HT-29 (cell line): ENCODE measurements around the gene PTMA. TPM values are rescaled to one million over a fixed set of nuclear protein-coding genes. Genes with fewer than 3 reads are reported as not detected.
"Not testable (repeated sequence)": the region's sequence is repeated elsewhere in the genome, so short reads cannot be mapped to it uniquely, and the experiment has no call there.

ENCODE experiments used
- DNase-seq: peaks from one replicate; pipeline ENCODE4 v3.0.0-alpha.2; 2015; ENCODE audit warnings: low spot score
- small RNA-seq: library from RNA; depleted of rRNA; stranded (forward); fragments of <200 nt; gene quantifications from one replicate; pipeline ENCODE3, GENCODE V24; 2014
- total RNA-seq: library from RNA; depleted of rRNA; stranded (reverse); fragments of >200 nt; shearing (Covaris generic); gene quantifications from 2 replicates; pipeline ENCODE4 v1.2.3, GENCODE V29; 2014; rRNA removed

The PTMA gene
- total RNA-seq, 1 experiment from 2014 or later: 1,191 TPM

- not testable (repeated sequence) for DNase-seq
Observed at GRCh38 chr2:231749016-231749415, 40.7 kb downstream of the PTMA start.

DNA sequence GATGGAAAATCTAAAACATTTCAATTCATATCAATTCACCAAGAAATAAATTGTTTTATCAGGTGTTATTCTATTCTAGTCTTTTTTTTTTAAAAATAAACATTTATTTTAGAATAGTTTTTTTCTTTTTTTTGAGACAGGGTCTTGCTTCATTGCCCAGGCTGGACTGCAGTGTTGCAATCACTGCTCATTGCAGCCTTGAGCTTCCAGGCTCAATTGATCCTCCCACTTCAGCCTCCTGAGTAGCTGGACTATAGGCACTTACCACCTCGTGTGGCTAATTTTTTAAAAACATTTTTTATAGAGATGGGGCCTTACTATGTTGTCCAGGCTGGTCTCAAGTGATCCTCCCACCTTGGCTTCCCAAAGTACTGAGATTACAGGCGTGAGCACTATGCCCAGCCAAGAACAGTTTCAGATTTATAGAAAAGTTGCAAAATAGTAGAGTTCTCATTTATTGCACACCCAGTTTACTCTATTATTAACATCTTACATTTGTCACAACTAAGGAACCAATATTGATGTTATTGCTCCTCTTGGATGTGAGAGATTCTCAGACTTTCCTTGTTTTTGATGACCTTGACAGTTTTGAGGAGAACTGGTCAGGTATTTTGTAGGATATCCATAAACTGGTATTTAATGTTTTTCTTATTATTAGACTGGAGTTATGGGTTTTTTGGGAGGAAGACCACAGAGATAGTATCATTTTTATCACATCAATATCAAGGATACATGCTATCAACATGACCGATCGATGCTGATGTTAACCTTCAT lies 42.9 kb downstream of the PTMA start:
- DNase-seq: no peak

DNA sequence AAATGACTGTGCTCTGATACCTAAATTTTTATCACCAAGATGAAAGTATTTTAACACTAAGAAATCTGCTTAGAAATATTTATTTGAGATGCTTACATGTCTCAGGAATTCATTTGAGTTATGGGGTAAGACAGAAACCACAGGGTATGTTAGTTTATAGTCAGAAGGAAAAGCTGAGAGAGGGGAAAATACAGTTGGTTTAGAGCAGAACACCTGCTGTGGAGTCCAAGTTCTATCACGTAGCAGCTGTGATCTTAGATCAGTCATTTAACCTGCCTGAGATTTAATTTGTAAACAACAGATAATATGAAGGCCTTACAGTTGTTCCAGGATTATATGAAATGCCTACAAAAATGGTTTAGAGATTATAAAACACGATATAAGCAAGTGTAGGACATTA lies 43.7 kb downstream of the PTMA start:
- no peak for DNase-seq

- DNase-seq: no peak
Observed at GRCh38 chr2:231761735-231762134, 53.4 kb downstream of the PTMA start.

Small RNA genes lying within 50 kb of the gene (small RNA-seq; reads per million reads assigned to genes)
- gene RF00015: not detected

Other genes with a start within 250 kb of the PTMA start
- gene NCL, start 244.0 kb upstream of the PTMA start, total RNA-seq: 227 and 245 TPM in 2 replicates
- not detected in 2 replicates for gene NMUR1, start 178.1 kb upstream of the PTMA start, total RNA-seq
- not detected in 2 replicates for gene TEX44, start 115.7 kb upstream of the PTMA start, total RNA-seq
- 8.2 and 10.6 TPM in 2 replicates for gene PDE6D, start 72.8 kb downstream of the PTMA start, total RNA-seq
- 35.4 and 40.3 TPM in 2 replicates for gene COPS7B, start 77.9 kb downstream of the PTMA start, total RNA-seq
- gene NPPC, start 217.9 kb downstream of the PTMA start, total RNA-seq: not detected in 2 replicates